Endothelial cell of umbilical vein (primary cell): ENCODE results near the gene DNAJC12. TPM values are rescaled to one million over a fixed set of nuclear protein-coding genes. Genes with fewer than 3 reads are reported as not detected.

Source experiments
- BruUV-seq: library from RNA; stranded (reverse); fragments of 400-500 nt; replicated peaks from 2 replicates; lab custom pipeline; 2021; lab: Mats Ljungman, UMichigan
- CTCF ChIA-PET: fragments of 300-600, 350-600 bp; sonication (Branson Sonifier 250); formaldehyde crosslinking; loops from one replicate; lab custom pipeline; 2021; ENCODE audit warnings: antibody characterized with exemption, inconsistent platforms; lab: Charles Lee
- POLR2A ChIA-PET: fragments of 300-600, 350-600 bp; sonication (Branson Sonifier 250); formaldehyde crosslinking; loops from one replicate; lab custom pipeline; 2021; ENCODE audit warnings: antibody characterized with exemption, inconsistent platforms; lab: Charles Lee
- DNase-seq: peaks from one replicate; pipeline ENCODE4 v3.0.0-alpha.2; 2011; ENCODE audit warnings: low read depth, low spot score
- FAIRE-seq: peaks from 2 replicates; lab custom pipeline; 2011; peaks lifted over from hg19 to GRCh38; lab: Jason Lieb, UNC
- H2AFZ ChIP-seq: 2 replicates; pipeline ENCODE4 v1.6.0; 2012; ENCODE audit warnings: low read depth, low read length, control low read depth, inconsistent platforms
- H3K27ac ChIP-seq: 2 replicates; pipeline ENCODE4 v1.5.1; 2011; ENCODE audit warnings: low read depth, mild to moderate bottlenecking, control low read depth, low read length, moderate library complexity; ENCODE audit not compliant: insufficient read depth
- H3K27me3 ChIP-seq, 2 experiments: 2 replicates each; pipeline versions ENCODE4 v1.6.0 to v1.6.1; 2011; ENCODE audit warnings: low read length in 2 of 2, mixed read lengths in 1 of 2; ENCODE audit not compliant: control insufficient read depth in 2 of 2, insufficient read depth in 2 of 2
- H3K36me3 ChIP-seq, 2 experiments: 2 replicates in 1 of 2; 3 replicates in 1 of 2; pipeline ENCODE4 v1.5.1; 2011; ENCODE audit warnings: low read length in 2 of 2, mild to moderate bottlenecking in 1 of 2, moderate library complexity in 1 of 2; ENCODE audit not compliant: control insufficient read depth in 2 of 2, insufficient read depth in 2 of 2; ENCODE audit errors: extremely low read depth in 1 of 2
- H3K4me1 ChIP-seq: 3 replicates; pipeline ENCODE4 v1.5.1; 2011; ENCODE audit warnings: mild to moderate bottlenecking, low read length; ENCODE audit not compliant: control insufficient read depth, insufficient read depth; ENCODE audit errors: extremely low read depth
- H3K4me2 ChIP-seq: 2 replicates; pipeline ENCODE4 v1.6.1; 2011; ENCODE audit warnings: low read length, control low read depth, mixed read lengths; ENCODE audit not compliant: insufficient read depth
- H3K4me3 ChIP-seq, 3 experiments: fragments of 200-600 bp in 1 of 3; sonication (generic), shearing (Covaris generic) in 1 of 3; replicated peaks in 1 of 3; 2 replicates each; pipeline ENCODE4 v1.5.1; 2011 to 2016; ENCODE audit warnings: control low read depth in 3 of 3, low read length in 3 of 3, mild to moderate bottlenecking in 2 of 3, inconsistent platforms in 1 of 3, low read depth in 1 of 3, moderate library complexity in 1 of 3; ENCODE audit not compliant: insufficient read depth in 1 of 3
- H3K79me2 ChIP-seq: 2 replicates; pipeline ENCODE4 v1.6.0; 2012; ENCODE audit warnings: low read length, inconsistent platforms; ENCODE audit not compliant: control insufficient read depth, insufficient read depth
- H3K9ac ChIP-seq: replicated peaks from 2 replicates; pipeline ENCODE3; 2011; ENCODE audit warnings: low read length, control low read depth; ENCODE audit not compliant: insufficient read depth; ENCODE audit errors: extremely low read depth
- H3K9me1 ChIP-seq: replicated peaks from 3 replicates; pipeline ENCODE4 v1.6.0; 2011; ENCODE audit warnings: mild to moderate bottlenecking, low read length; ENCODE audit not compliant: control insufficient read depth, insufficient read depth; ENCODE audit errors: extremely low read depth
- H3K9me3 ChIP-seq: replicated peaks from 2 replicates; pipeline ENCODE4 v1.5.1; 2012; ENCODE audit warnings: low read length, inconsistent platforms; ENCODE audit not compliant: control insufficient read depth, insufficient read depth
- H4K20me1 ChIP-seq: replicated peaks from 2 replicates; pipeline ENCODE3; 2011; ENCODE audit warnings: mild to moderate bottlenecking, low read length; ENCODE audit not compliant: control insufficient read depth, insufficient read depth; ENCODE audit errors: extremely low read depth
- EZH2 ChIP-seq: IDR thresholded peaks from 2 replicates; pipeline ENCODE4 v1.6.1; 2012; ENCODE audit warnings: borderline replicate concordance, low read depth, mild to moderate bottlenecking, moderate library complexity, low read length, inconsistent platforms; ENCODE audit not compliant: severe bottlenecking
- FOS ChIP-seq: IDR thresholded peaks from 2 replicates; pipeline ENCODE4 v1.6.1; 2011; ENCODE audit warnings: mild to moderate bottlenecking, low read length, moderate library complexity, borderline replicate concordance; ENCODE audit not compliant: insufficient read depth
- GATA2 ChIP-seq: IDR thresholded peaks from 2 replicates; pipeline ENCODE4 v1.7.0; 2011; ENCODE audit warnings: low read depth, mild to moderate bottlenecking, moderate library complexity, mixed read lengths, low read length; ENCODE audit not compliant: insufficient read length, insufficient read depth
- JUN ChIP-seq: IDR thresholded peaks from 2 replicates; pipeline ENCODE4 v1.6.1; 2011; ENCODE audit warnings: borderline replicate concordance, low read depth; ENCODE audit not compliant: insufficient read length, insufficient read depth
- MYC ChIP-seq: IDR thresholded peaks from one replicate; pipeline ENCODE4 v1.6.1; 2011; ENCODE audit warnings: mild to moderate bottlenecking, low read depth, low read length
- POLR2A ChIP-seq: IDR thresholded peaks from 2 replicates; pipeline ENCODE4 v1.6.1; 2012; ENCODE audit warnings: low read depth, mild to moderate bottlenecking, control low read depth, low read length
- POLR2AphosphoS5 ChIP-seq: IDR thresholded peaks from 2 replicates; pipeline ENCODE4 v1.6.1; 2012; ENCODE audit warnings: low read depth, mild to moderate bottlenecking, control low read depth, low read length, moderate library complexity; ENCODE audit not compliant: insufficient read depth
- dilution Hi-C: fragments of 300-500 bp; cut with MboI; formaldehyde crosslinking; loops from one replicate; pipeline ENCODE4 v1.15.0; 2019; ENCODE audit warnings: low sequenced_read_pairs; ENCODE audit not compliant: extremely low pct_ligation_motif_present
- intact Hi-C: fragments of 100-400 bp; cut with micrococcal nuclease; formaldehyde crosslinking; loops from one replicate; pipeline ENCODE4 v1.10.0; 2022
- polyA plus RNA-seq, 4 experiments: library from polyadenylated mRNA; depleted of rRNA in 3 of 4; stranded (reverse) in 3 of 4; unstranded in 1 of 4; fragments of >200 nt; gene quantifications; 2 replicates each; pipeline versions ENCODE4 v1.2.1 to v1.2.3, GENCODE V29; 2011 to 2012; ENCODE audit warnings: missing spikeins in 1 of 4
- total RNA-seq: library from RNA; stranded (reverse); gene quantifications from 2 replicates; pipeline ENCODE4 v1.2.3, GENCODE V29; 2021
- TF ChIP-seq, protein P1 (sequence below), 2 donors: IDR thresholded peaks; 1 replicate in 1 of 2; 2 replicates in 1 of 2; pipeline ENCODE4 v1.5.1; 2011; ENCODE audit warnings: low read length in 2 of 2, mild to moderate bottlenecking in 2 of 2, moderate library complexity in 2 of 2, control low read depth in 1 of 2, inconsistent platforms in 1 of 2, low read depth in 1 of 2; ENCODE audit not compliant: insufficient read depth in 1 of 2; ENCODE audit errors: extremely low read depth in 1 of 2
- TF ChIP-seq, protein P2 (sequence below): IDR thresholded peaks from 2 replicates; pipeline ENCODE4 v1.6.1; 2011; ENCODE audit not compliant: insufficient read depth, insufficient read length

Gene DNAJC12
- total and polyA plus RNA-seq, 2 donors (not counting 3 experiments of a cell fraction or from before 2014, with no cell fraction given) = 0.54 to 1.0 TPM

DNA sequence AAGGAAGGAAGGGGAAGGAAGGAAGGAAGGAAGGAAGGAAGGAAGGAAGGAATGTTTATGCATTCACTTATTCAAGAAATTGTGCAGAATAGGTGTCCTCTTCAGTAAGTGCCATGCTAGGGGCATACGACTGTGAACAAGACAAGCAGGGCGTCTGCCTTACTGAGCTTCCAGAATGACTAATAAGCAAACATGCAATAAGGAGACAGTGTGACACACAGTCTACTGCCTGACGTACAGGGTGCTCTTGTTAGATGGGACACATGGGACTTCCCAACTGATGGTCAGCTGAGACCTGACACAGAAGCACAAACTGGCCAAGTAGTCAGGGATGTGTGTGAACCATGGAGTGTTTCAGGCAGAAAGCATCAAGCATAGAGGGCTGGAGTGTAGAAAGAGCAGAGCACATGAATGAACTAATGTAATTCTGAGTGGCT is 18.2 kb downstream of the DNAJC12 start:
- CTCF ChIA-PET = no interaction called here

DNA sequence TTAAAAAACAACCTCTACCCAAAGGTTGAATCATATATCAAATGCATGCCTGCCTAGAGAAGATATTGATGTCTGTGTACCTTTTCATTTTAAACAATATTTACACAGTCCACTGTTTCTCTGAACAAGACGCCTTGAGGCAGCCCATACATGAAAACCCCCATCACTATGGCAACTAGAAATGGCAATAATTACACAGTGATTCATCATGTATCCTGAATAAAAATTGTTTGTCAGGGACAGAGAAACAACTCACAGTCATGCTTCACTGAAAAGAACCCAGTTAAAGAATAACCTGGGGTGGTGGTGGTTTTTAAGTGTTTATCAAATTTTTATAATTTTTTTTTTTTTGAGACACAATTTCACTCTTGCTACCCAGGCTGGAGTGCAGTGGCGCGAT is 19.7 kb downstream of the DNAJC12 start:
- peak; percentile 77 for FAIRE-seq
- Histone ChIP-seq H3K4me3 (no peak overlapping the region), H3K27ac (no peak overlapping the region), H3K4me2 (no peak overlapping the region), H3K27me3 (peaks cover 0 to 5% of the 10 kb centered on the region in 2 experiments), H3K79me2 (no peaks in the 10 kb centered on the region), H3K9me3 (no peaks in the 10 kb centered on the region), H3K9ac (no peak overlapping the region), H3K9me1 (no peaks in the 10 kb centered on the region), H3K4me1 (no peaks in the 10 kb centered on the region), H2AFZ (no peak overlapping the region), H3K36me3 (no peaks in the 10 kb centered on the region), H4K20me1 (no peaks in the 10 kb centered on the region)
- ChIA-PET CTCF (no interaction called here), POLR2A (no interaction called here)
- dilution Hi-C loops = no loop called here
- peak; percentile 78 for DNase-seq
- intact Hi-C loops = no loop called here
- no TSS peak for BruUV-seq
- TF ChIP-seq GATA2 (no peak), JUN (peak; percentile 29), FOS (no peak), EZH2 (no peak), POLR2AphosphoS5 (no peak), POLR2A (no peak), MYC (no peak)
- TF ChIP-seq, protein P1, sequence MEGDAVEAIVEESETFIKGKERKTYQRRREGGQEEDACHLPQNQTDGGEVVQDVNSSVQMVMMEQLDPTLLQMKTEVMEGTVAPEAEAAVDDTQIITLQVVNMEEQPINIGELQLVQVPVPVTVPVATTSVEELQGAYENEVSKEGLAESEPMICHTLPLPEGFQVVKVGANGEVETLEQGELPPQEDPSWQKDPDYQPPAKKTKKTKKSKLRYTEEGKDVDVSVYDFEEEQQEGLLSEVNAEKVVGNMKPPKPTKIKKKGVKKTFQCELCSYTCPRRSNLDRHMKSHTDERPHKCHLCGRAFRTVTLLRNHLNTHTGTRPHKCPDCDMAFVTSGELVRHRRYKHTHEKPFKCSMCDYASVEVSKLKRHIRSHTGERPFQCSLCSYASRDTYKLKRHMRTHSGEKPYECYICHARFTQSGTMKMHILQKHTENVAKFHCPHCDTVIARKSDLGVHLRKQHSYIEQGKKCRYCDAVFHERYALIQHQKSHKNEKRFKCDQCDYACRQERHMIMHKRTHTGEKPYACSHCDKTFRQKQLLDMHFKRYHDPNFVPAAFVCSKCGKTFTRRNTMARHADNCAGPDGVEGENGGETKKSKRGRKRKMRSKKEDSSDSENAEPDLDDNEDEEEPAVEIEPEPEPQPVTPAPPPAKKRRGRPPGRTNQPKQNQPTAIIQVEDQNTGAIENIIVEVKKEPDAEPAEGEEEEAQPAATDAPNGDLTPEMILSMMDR (IDR thresholded peaks at IDR 0.05; ENCODE audit: extremely low read depth in 1 of 2, insufficient read depth in 1 of 2, low read depth in 1 of 2, low read length in 2 of 2) = no peak
- TF ChIP-seq, protein P2, sequence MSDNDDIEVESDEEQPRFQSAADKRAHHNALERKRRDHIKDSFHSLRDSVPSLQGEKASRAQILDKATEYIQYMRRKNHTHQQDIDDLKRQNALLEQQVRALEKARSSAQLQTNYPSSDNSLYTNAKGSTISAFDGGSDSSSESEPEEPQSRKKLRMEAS = no peak

More for the DNA sequence above, 18.2 kb downstream of the DNAJC12 start:
- H3K4me3 ChIP-seq = no peak overlapping the region
- POLR2A ChIA-PET = no interaction called here
- intact Hi-C loops = no loop called here
- no peak overlapping the region for H3K27ac ChIP-seq
- H2AFZ ChIP-seq = no peak overlapping the region
- H3K9me1 ChIP-seq = no peaks in the 10 kb centered on the region
- no peak overlapping the region for H3K9ac ChIP-seq
- FAIRE-seq (no peak), DNase-seq (no peak)
- dilution Hi-C loops = no loop called here
- no peaks in the 10 kb centered on the region for H3K9me3 ChIP-seq
- no peaks in the 10 kb centered on the region for H3K79me2 ChIP-seq
- no peak overlapping the region for H3K4me2 ChIP-seq
- no peak for TF ChIP-seq POLR2AphosphoS5
- TF ChIP-seq JUN = no peak
- TF ChIP-seq, protein P1 (IDR thresholded peaks at IDR 0.05; ENCODE audit: extremely low read depth in 1 of 2, insufficient read depth in 1 of 2, low read depth in 1 of 2, low read length in 2 of 2) = no peak
- no TSS peak for BruUV-seq
- H4K20me1 ChIP-seq = no peaks in the 10 kb centered on the region
- no peaks in the 10 kb centered on the region for H3K4me1 ChIP-seq
- H3K27me3 ChIP-seq = peaks cover 0 to 5% of the 10 kb centered on the region in 2 experiments
- no peaks in the 10 kb centered on the region for H3K36me3 ChIP-seq
